Stimulated activated CD4-positive, alpha-beta T cell treated with anti-CD3 and anti-CD28 coated beads, TNF-alpha, amount 100 ng/mL, for 4 hours (primary cell): Measurements from ENCODE around the gene LRBA.
"Not testable (repeated sequence)": the region's sequence is repeated elsewhere in the genome, so short reads cannot be mapped to it uniquely, and the experiment has no call there.

Experiments
- DNase-seq, 3 experiments: peaks; one replicate each; pipeline ENCODE4 v3.0.0-alpha.2; 2020; ENCODE audit warnings: low read depth in 3 of 3

LRBA gene

DNA sequence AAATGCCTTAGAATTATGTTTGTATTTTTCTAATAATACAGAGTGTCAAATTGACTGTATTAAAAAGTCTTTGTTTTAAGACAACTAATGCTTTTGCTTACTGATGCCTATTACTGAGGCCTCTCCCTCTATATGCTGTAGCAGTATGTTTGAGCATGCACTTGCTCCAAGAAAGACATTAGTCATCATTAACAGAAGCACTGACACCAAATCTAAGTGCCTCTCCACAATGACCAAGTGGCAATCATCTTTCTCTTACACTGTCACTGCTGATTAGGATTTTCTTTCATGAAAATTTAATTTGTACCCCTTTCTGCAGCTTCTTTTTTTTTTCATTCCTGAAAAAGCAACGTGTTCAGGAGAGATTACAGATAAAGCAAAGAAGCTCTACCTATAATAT, 444.2 kb downstream of the LRBA start:
- no peak for DNase-seq

DNA sequence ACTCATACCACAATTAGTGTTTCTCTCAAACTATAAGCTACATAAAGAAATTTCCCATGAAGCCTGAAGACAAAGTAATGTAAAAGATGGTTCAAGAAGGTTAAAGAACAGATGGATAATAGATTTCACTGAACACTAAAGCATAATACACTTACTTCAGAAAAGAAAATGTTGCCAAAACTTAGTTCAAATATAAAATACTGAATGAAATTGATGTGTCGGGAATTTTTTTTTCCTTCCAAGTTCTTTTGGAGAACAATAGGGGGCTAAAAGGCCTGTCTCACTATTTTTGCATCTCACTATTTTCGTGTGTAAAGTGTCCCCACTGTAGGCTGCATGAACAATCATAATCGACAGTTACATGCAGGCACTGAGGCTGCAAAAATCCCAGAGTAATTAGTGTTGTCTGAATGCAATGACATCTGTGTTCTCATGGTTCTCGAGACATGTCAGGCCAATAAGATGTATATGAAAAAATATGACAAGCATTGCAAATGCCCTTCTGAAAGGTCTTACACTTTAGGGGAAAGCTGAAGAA, 445.0 kb downstream of the LRBA start:
- no peak for DNase-seq

DNA sequence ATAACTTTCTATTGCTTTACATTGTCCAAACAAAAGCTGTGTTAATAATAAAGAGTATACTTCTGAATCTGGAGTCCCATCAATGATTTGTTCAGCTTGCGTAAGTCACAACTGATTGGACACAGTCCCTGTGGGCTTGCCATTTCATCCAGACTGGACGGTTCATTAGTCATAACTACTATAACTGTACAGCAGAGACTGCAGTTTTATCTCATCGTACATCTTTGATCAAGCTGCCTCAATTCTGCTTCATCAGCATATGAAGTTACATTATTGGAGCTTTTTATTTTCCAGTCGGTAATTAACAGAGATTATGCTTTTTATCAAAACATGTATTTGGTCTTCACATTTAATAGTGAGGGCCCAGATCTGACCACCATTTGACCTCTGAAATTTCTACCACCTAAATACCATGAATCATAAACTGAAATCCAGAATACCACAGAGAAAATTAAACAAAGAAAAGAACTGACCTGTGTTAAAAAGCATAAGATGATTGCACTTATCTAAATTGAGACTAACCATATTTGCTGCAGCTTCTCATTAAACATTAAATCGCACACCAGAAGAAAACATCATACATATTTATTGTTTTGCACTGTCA, 445.6 kb downstream of the LRBA start:
- no peak for DNase-seq

DNA sequence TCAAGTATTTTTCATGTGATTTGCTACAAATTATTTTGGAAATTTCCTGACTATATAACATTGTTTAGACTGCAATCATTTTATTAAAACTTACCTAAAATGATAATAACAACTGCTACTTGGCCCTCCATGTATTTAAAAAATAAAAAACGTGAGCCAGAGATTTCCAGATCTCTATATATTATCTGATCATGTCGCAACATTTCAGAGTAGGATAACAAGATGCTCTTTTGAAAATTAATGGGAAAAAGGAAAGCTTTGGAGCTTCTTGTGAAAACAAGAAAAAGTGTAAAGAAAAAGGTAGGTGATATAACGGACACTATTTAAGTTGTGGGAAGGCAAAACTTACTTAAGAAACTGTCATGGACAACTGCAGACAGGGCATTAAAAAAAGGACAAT, 448.0 kb downstream of the LRBA start:
- no peak for DNase-seq

DNA sequence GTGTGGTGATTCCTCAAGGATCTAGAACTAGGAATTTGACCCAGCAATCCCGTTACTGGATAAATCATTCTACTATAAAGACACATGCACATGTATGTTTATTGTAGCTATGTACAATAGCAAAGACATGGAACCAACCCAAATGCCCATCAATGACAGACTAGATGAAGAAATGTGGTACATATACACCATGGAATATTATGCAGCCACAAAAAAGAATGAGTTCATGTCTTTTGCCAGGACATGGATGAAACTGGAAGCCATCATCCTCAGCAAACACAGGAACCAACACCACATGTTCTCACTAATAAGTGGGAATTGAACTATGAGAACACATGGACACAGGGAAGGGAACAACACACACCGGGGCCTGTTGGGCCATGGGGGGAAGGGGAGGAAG, 450.1 kb downstream of the LRBA start:
- DNase-seq: not testable (repeated sequence)

GRCh38 chr4:150562751-150563150, 452.3 kb downstream of the LRBA start:
- DNase-seq: no peak

DNA sequence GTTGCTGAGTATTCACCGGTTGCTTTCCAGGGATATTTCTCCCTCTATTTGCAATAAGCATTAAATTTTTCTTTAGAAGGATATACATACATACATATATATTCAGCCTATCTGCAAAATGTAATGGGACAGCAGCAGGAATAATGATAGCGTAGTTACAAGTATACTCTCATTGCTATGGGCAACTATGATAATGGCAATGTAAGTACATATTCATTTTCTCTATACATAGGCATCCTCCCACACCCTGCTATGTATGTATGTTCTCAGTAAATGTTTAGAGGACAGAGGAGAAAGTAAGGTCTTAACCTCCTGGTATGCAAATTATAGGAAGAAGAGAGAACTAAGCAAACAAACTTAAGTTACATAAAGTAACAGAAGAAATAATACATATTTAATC, 452.8 kb downstream of the LRBA start:
- no peak for DNase-seq

DNA sequence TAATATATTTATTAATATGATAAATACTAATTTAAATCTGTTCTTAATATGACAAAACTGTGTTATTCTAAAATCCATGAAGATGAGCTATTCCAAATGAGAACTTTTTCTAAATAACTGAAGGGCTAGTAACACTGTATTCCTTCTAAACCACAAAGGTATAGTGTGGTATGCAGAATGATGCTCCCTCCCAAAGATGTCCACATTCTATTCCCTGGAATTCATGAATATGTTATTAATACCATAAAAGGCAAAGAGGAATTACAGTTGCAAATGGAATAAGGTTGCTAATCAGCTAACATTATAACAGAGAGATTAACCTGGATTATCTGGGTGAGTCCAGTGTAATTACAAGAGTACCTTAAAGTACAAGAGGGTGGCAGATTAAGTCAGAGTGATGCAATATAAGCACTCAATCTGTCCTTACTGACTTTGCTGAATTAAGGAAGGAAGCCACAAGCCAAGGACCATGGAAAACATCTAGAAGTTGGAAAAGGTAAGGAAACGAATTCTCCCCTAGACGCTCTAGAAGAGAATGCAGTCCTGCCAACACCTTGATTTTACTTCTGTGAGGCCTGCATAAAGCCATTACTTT, 453.8 kb downstream of the LRBA start:
- DNase-seq: no peak

DNA sequence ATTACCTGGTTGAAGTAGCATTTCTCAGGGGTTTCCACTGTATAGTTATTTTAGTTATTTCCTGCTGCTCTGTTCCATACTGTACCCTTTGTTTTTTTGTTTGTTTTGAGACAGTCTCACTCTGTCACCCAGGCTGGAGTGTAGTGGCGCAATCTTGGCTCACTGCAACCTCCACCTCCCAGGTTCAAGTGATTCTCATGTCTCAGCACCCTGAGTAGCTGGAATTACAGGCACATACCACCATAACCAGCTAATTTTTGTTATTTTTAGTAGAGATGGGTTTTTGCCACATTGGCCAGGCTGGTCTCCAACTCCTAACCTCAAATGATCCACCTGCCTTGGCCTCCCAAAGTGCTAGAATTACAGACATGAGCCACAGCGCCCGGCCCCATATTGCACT, 457.3 kb downstream of the LRBA start:
- not testable (repeated sequence) for DNase-seq

GRCh38 chr4:150547154-150547838, 467.8 kb downstream of the LRBA start:
- no peak for DNase-seq

- no peak for DNase-seq
These were observed 468.8 kb downstream of the LRBA start for GRCh38 chr4:150546286-150546685.

GRCh38 chr4:150543042-150543441, 472.0 kb downstream of the LRBA start:
- no peak for DNase-seq

GRCh38 chr4:150541681-150542080, 473.4 kb downstream of the LRBA start:
- DNase-seq: no peak

DNA sequence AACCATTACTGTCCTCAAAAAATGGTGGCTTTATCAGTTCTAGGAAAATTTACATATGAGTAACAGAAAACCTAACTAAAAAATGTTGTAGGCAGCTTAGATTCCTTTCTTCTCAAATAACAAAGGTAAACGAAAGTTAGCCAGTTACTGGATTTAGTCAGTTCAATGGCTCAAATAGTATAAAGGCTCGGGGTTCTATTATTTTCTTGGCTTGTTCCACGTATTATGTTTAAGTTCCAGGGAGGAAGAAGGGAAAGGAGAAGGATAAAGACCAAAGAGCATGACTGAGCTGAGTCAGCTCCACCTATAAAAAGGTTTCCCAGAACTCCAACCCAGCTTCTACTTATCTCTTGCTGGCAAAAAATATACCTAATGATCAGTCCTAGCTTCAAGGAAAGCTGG, 474.1 kb downstream of the LRBA start:
- no peak for DNase-seq

DNA sequence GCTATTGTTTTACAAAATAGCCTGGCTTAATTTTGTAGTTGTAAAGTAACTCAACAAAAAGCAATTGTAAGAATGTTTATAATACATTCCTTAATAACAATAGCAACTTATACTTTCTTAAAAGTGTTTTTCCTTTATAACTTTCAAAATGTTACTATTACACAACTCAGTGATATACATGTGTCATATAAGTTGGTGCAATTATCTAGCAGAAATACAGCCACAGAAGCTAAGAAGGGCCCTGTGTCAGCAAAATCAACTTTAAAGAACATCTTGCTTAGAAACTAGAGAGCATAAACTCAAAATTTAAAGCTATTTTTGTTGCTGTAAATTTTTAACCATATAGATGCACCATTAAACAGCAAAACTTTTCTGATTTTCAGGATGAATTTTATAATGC, 474.5 kb downstream of the LRBA start:
- no peak for DNase-seq

- not testable (repeated sequence) for DNase-seq
These were observed 477.2 kb downstream of the LRBA start for GRCh38 chr4:150537911-150538310.

GRCh38 chr4:150534818-150535217, 480.3 kb downstream of the LRBA start:
- DNase-seq: no peak

DNA sequence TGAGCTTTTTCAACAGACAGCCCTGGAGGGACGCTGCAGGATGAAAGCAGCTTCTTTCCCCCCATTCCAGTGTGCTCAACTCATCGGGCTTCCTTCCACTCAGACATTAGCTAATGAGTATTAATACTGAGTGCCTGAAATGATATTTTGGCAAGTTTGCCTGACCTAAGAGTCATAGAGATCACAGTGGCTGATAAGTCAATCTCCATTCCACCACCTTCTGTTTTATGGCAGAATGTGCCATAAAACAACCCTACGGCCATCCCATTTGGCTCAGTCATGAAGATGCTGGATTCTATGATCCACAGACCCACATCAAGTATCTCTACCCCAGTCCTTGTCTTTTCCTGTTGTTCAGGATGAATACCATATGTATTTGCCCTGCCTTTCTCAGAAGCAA, 481.4 kb downstream of the LRBA start:
- DNase-seq: no peak

GRCh38 chr4:150525321-150525868, 489.7 kb downstream of the LRBA start:
- DNase-seq: no peak

DNA sequence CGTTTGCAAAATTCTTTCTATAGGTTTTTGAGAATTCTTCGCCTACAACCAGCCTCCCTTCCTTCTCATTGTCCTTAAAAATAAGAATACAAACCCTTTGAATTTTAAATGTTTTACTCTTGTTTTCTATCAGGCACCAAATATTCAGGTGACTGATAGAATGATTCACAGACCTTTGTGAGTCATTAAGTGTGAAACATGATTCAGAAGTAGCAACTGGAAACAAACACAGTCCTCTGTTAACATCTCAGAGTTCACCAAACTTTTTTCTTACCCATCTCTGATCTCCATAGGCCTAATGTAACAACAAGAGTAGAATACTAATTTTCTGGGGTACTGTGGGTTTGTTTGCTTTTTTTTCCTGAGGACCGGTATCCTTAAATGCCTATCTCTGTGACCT, 496.5 kb downstream of the LRBA start:
- DNase-seq: no peak

- no peak for DNase-seq
These were observed 499.9 kb downstream of the LRBA start for GRCh38 chr4:150515135-150515534.

DNA sequence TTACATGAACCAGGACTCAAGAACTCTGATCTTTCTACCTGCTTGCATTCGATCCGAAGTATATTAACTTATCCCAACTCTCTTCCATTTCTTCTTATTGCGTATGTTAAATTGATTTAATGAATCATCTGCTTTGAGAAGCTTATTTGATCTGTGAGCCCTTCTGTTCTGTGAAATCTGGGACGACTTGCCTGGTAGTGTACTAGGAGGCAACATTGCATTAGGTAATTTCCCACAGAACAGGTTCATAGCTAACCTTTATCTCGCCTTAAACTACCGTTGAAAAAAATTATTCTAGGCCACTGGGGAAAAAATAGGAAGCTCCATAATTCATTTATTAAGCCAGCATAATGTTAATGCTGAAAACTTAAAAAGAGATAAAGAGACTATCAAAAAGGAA, 500.4 kb downstream of the LRBA start:
- DNase-seq: no peak
